ENCODE results near the gene NSD2.
"Not testable (repeated sequence)": the region's sequence is repeated elsewhere in the genome, so short reads cannot be mapped to it uniquely, and the experiment has no call there.

NSD2 gene

GRCh38 chr4:2006956-2007653 lies 135.9 kb downstream of the NSD2 start:
- Histone ChIP-seq H3K27me3 (ENCODE audit: control insufficient read depth in 1 of 2, insufficient read depth in 2 of 2, low read length in 2 of 2) (no peaks in the 10 kb centered on the region), H3K36me3 (ENCODE audit: control insufficient read depth in 2 of 2, insufficient read depth in 2 of 2, low read length in 2 of 2) (peaks cover 0 to 5% of the 10 kb centered on the region in 2 donors), H3K9ac (ENCODE audit: low read length in 2 of 2) (peak overlapping the region in 1 of 2 donors; percentile 91), H3K4me1 (ENCODE audit: control insufficient read depth, insufficient read depth, low read length) (peaks cover 16% of the 10 kb centered on the region), H3K9me3 (ENCODE audit: control insufficient read depth in 2 of 2, low read length in 2 of 2) (no peaks in the 10 kb centered on the region), H3K27ac (ENCODE audit: low read length) (no peak overlapping the region), H3K4me3 (ENCODE audit: low read length in 2 of 2) (peak overlapping the region; percentile 47 to 96)

GRCh38 chr4:2007804-2008670 lies 136.8 kb downstream of the NSD2 start:
- H3K27ac ChIP-seq (ENCODE audit: low read length): no peak overlapping the region
- peak overlapping the region; percentile 96 for H3K4me3 ChIP-seq (ENCODE audit: low read length in 2 of 2)
- no peaks in the 10 kb centered on the region for H3K9me3 ChIP-seq (ENCODE audit: control insufficient read depth in 2 of 2, low read length in 2 of 2)
- H3K4me1 ChIP-seq (ENCODE audit: control insufficient read depth, insufficient read depth, low read length): peaks cover 16% of the 10 kb centered on the region
- H3K27me3 ChIP-seq (ENCODE audit: control insufficient read depth in 1 of 2, insufficient read depth in 2 of 2, low read length in 2 of 2): no peaks in the 10 kb centered on the region
- H3K36me3 ChIP-seq (ENCODE audit: control insufficient read depth in 2 of 2, insufficient read depth in 2 of 2, low read length in 2 of 2): peaks cover 0 to 5% of the 10 kb centered on the region in 2 donors
- H3K9ac ChIP-seq (ENCODE audit: low read length in 2 of 2): peak overlapping the region; percentile 60 to 91

- H3K4me1 ChIP-seq (ENCODE audit: control insufficient read depth, insufficient read depth, low read length): peaks cover 16% of the 10 kb centered on the region
- no peaks in the 10 kb centered on the region for H3K9me3 ChIP-seq (ENCODE audit: control insufficient read depth in 2 of 2, low read length in 2 of 2)
- no peaks in the 10 kb centered on the region for H3K27me3 ChIP-seq (ENCODE audit: control insufficient read depth in 1 of 2, insufficient read depth in 2 of 2, low read length in 2 of 2)
- H3K36me3 ChIP-seq (ENCODE audit: control insufficient read depth in 2 of 2, insufficient read depth in 2 of 2, low read length in 2 of 2): peaks cover 0 to 3% of the 10 kb centered on the region in 2 donors
- peak overlapping the region; percentile 90 to 91 for H3K9ac ChIP-seq (ENCODE audit: low read length in 2 of 2)
- H3K27ac ChIP-seq (ENCODE audit: low read length): peak overlapping the region; percentile 94
- H3K4me3 ChIP-seq (ENCODE audit: low read length in 2 of 2): peak overlapping the region; percentile 96
Measured at GRCh38 chr4:2008671-2008920, 137.4 kb downstream of the NSD2 start.

- H3K27me3 ChIP-seq (ENCODE audit: control insufficient read depth in 1 of 2, insufficient read depth in 2 of 2, low read length in 2 of 2): no peaks in the 10 kb centered on the region
- peak within 1 kb of the TSS; percentile 90 to 91 for H3K9ac ChIP-seq (ENCODE audit: low read length in 2 of 2)
- no peaks in the 10 kb centered on the region for H3K9me3 ChIP-seq (ENCODE audit: control insufficient read depth in 2 of 2, low read length in 2 of 2)
- peaks cover 0 to 3% of the 10 kb centered on the region in 2 donors for H3K36me3 ChIP-seq (ENCODE audit: control insufficient read depth in 2 of 2, insufficient read depth in 2 of 2, low read length in 2 of 2)
- peak within 1 kb of the TSS; percentile 94 for H3K27ac ChIP-seq (ENCODE audit: low read length)
- peak within 1 kb of the TSS; percentile 96 for H3K4me3 ChIP-seq (ENCODE audit: low read length in 2 of 2)
- H3K4me1 ChIP-seq (ENCODE audit: control insufficient read depth, insufficient read depth, low read length): peaks cover 16% of the 10 kb centered on the region
Measured at GRCh38 chr4:2008921-2009650, 137.9 kb downstream of the NSD2 start, which contains the start of gene NELFA. NELFA (minus strand) TSS chr4:2008974; CDS start chr4:2008959, 15 bp downstream.

GRCh38 chr4:2009651-2010233 lies 138.5 kb downstream of the NSD2 start:
- Histone ChIP-seq H3K9me3 (ENCODE audit: control insufficient read depth in 2 of 2, low read length in 2 of 2) (no peaks in the 10 kb centered on the region), H3K4me3 (ENCODE audit: low read length in 2 of 2) (peak overlapping the region; percentile 96), H3K27ac (ENCODE audit: low read length) (peak overlapping the region; percentile 94), H3K4me1 (ENCODE audit: control insufficient read depth, insufficient read depth, low read length) (peaks cover 16% of the 10 kb centered on the region), H3K27me3 (ENCODE audit: control insufficient read depth in 1 of 2, insufficient read depth in 2 of 2, low read length in 2 of 2) (no peaks in the 10 kb centered on the region), H3K36me3 (ENCODE audit: control insufficient read depth in 2 of 2, insufficient read depth in 2 of 2, low read length in 2 of 2) (peaks cover 0 to 3% of the 10 kb centered on the region in 2 donors), H3K9ac (ENCODE audit: low read length in 2 of 2) (peak overlapping the region; percentile 90 to 91)

GRCh38 chr4:2011583-2011982 lies 140.4 kb downstream of the NSD2 start:
- Histone ChIP-seq H3K9ac (ENCODE audit: low read length in 2 of 2) (no peak overlapping the region), H3K4me1 (ENCODE audit: control insufficient read depth, insufficient read depth, low read length) (peaks cover 16% of the 10 kb centered on the region), H3K9me3 (ENCODE audit: control insufficient read depth in 2 of 2, low read length in 2 of 2) (no peaks in the 10 kb centered on the region), H3K27me3 (ENCODE audit: control insufficient read depth in 1 of 2, insufficient read depth in 2 of 2, low read length in 2 of 2) (no peaks in the 10 kb centered on the region), H3K36me3 (ENCODE audit: control insufficient read depth in 2 of 2, insufficient read depth in 2 of 2, low read length in 2 of 2) (no peaks in the 10 kb centered on the region), H3K27ac (ENCODE audit: low read length) (no peak overlapping the region), H3K4me3 (ENCODE audit: low read length in 2 of 2) (no peak overlapping the region)

- H3K9me3 ChIP-seq (ENCODE audit: control insufficient read depth in 2 of 2, low read length in 2 of 2): no peaks in the 10 kb centered on the region
- H3K36me3 ChIP-seq (ENCODE audit: control insufficient read depth in 2 of 2, insufficient read depth in 2 of 2, low read length in 2 of 2): no peaks in the 10 kb centered on the region
- no peak overlapping the region for H3K9ac ChIP-seq (ENCODE audit: low read length in 2 of 2)
- H3K27me3 ChIP-seq (ENCODE audit: control insufficient read depth in 1 of 2, insufficient read depth in 2 of 2, low read length in 2 of 2): no peaks in the 10 kb centered on the region
- peaks cover 2% of the 10 kb centered on the region for H3K4me1 ChIP-seq (ENCODE audit: control insufficient read depth, insufficient read depth, low read length)
- H3K27ac ChIP-seq (ENCODE audit: low read length): no peak overlapping the region
- no peak overlapping the region for H3K4me3 ChIP-seq (ENCODE audit: low read length in 2 of 2)
Measured at GRCh38 chr4:2015008-2015407, 143.8 kb downstream of the NSD2 start.

DNA sequence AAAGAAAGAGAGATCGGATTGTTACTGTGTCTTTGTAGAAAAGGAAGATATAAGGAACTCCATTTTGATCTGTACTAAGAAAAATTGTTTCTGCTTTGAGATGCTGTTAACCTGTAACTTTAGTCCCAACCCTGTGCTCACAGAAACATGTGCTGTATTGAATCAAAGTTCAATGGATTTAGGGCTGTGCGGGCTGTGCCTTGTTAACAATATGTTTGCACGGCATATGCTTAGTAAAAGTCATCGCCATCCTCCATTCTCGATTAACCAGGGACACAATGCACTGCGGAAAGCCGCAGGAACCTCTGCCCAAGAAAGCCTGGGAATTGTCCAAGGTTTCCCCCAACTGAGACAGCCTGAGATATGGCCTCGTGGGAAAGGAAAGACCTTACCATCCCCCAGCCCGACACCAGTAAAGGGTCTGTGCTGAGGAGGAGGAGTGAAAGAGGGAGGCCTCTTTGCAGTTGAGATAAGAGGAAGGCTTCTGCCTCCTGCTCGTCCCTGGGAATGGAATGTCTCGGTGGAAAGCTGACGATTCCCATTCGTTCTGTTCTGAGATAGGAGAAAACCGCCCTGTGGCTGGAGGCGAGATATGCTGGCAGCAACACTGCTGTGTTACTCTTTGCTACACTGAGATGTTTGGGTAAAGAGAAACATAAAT lies 150.3 kb downstream of the NSD2 start:
- not testable (repeated sequence) for H3K4me1 ChIP-seq (ENCODE audit: control insufficient read depth, insufficient read depth, low read length); H3K27ac ChIP-seq (ENCODE audit: low read length); H3K36me3 ChIP-seq (ENCODE audit: control insufficient read depth in 2 of 2, insufficient read depth in 2 of 2, low read length in 2 of 2); H3K9me3 ChIP-seq (ENCODE audit: control insufficient read depth in 2 of 2, low read length in 2 of 2); H3K4me3 ChIP-seq (ENCODE audit: low read length in 2 of 2); H3K9ac ChIP-seq (ENCODE audit: low read length in 2 of 2)
- H3K27me3 ChIP-seq (ENCODE audit: control insufficient read depth in 1 of 2, insufficient read depth in 2 of 2, low read length in 2 of 2): peaks cover 12 to 13% of the 10 kb centered on the region in 2 donors

DNA sequence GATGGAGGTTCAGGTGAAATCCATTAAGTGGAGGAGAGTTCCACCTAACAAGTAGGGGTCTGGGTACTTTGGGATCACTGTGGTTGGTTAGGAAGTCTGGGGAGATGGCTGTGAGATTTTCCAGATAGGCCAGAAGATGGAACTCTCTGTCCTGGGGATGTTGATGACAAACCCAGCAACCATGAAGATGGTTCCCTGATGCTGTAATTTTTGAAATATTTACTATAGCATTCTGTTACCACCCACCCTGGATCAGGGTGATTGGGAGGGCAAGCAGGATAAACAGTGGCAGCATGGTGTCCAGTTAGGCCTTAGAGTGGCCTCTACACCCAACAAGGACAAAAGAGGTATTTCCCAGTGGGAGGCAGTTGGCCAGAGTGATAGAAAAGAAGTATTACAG lies 153.5 kb downstream of the NSD2 start:
- H3K9me3 ChIP-seq (ENCODE audit: control insufficient read depth in 2 of 2, low read length in 2 of 2): no peaks in the 10 kb centered on the region
- no peaks in the 10 kb centered on the region for H3K36me3 ChIP-seq (ENCODE audit: control insufficient read depth in 2 of 2, insufficient read depth in 2 of 2, low read length in 2 of 2)
- H3K4me3 ChIP-seq (ENCODE audit: low read length in 2 of 2): no peak overlapping the region
- H3K4me1 ChIP-seq (ENCODE audit: control insufficient read depth, insufficient read depth, low read length): no peaks in the 10 kb centered on the region
- no peak overlapping the region for H3K9ac ChIP-seq (ENCODE audit: low read length in 2 of 2)
- peaks cover 12 to 13% of the 10 kb centered on the region in 2 donors for H3K27me3 ChIP-seq (ENCODE audit: control insufficient read depth in 1 of 2, insufficient read depth in 2 of 2, low read length in 2 of 2)
- no peak overlapping the region for H3K27ac ChIP-seq (ENCODE audit: low read length)

DNA sequence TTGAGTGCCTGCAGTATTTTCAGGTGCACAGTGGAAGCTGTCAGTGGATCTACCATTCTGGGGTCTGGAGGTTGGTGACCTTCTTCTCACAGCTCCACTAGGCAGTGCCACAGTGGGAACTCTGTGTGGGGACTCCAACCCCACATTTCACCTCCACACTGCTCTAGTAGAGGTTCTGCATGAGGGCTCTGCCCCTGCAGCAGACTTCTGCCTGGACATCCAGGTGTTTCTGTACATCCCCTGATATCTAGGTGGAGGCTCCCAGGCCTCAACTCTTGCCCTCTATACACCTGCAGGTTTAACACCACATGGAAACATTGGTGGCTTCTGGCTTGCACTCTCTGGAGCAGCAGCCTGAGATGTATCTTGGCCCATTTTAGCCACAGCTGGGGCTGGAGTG lies 154.6 kb downstream of the NSD2 start:
- Histone ChIP-seq H3K36me3 (ENCODE audit: control insufficient read depth in 2 of 2, insufficient read depth in 2 of 2, low read length in 2 of 2) (no peaks in the 10 kb centered on the region), H3K9me3 (ENCODE audit: control insufficient read depth in 2 of 2, low read length in 2 of 2) (no peaks in the 10 kb centered on the region), H3K4me3 (ENCODE audit: low read length in 2 of 2) (no peak overlapping the region), H3K9ac (ENCODE audit: low read length in 2 of 2) (no peak overlapping the region), H3K27ac (ENCODE audit: low read length) (no peak overlapping the region), H3K4me1 (ENCODE audit: control insufficient read depth, insufficient read depth, low read length) (no peaks in the 10 kb centered on the region), H3K27me3 (ENCODE audit: control insufficient read depth in 1 of 2, insufficient read depth in 2 of 2, low read length in 2 of 2) (peaks cover 12 to 13% of the 10 kb centered on the region in 2 donors)
